HepG2 (cell line): ENCODE measurements around the gene TRIO. TPM values are rescaled to one million over a fixed set of nuclear protein-coding genes. Genes with fewer than 3 reads are reported as not detected.

Experiments used
- ATAC-seq: fragments of 200-7000 bp; cut with Tn5 transposase; 3 replicates; pipeline ENCODE4 v1.9.1; 2020; ENCODE audit warnings: mild to moderate bottlenecking, moderate library complexity
- BruUV-seq: library from RNA; stranded (reverse); fragments of 400-500 nt; replicated peaks from 2 replicates; lab custom pipeline; 2021; lab: Mats Ljungman, UMichigan
- CTCF ChIA-PET: fragments of 300-600 bp; formaldehyde crosslinking; extraction: SDS; loops from one replicate; lab custom pipeline; 2021; ENCODE audit warnings: low total read pairs, inconsistent platforms, low intra/inter-chr PET ratio; lab: Yijun Ruan, JAX
- POLR2A ChIA-PET: fragments of 350-600 bp; sonication (Branson Sonifier 250); formaldehyde crosslinking; loops from one replicate; lab custom pipeline; 2020; ENCODE audit warnings: antibody characterized with exemption, inconsistent platforms; lab: Yijun Ruan, JAX
- DNase-seq: peaks from one replicate; pipeline ENCODE4 v3.0.0-alpha.2; 2015; ENCODE audit warnings: low spot score
- FAIRE-seq: peaks from 3 replicates; lab custom pipeline; 2011; peaks lifted over from hg19 to GRCh38; lab: Jason Lieb, UNC
- H2AFZ ChIP-seq: one replicate; pipeline ENCODE4 v1.6.1; 2011; ENCODE audit warnings: low read length, inconsistent platforms
- H3K27ac ChIP-seq: fragments of 300-600 bp; 3 replicates; pipeline ENCODE4 v1.8.0; 2011; ENCODE audit warnings: mixed run types, mild to moderate bottlenecking, mixed read lengths, low read length, inconsistent platforms; ENCODE audit not compliant: insufficient read depth; ENCODE audit errors: extremely low read length
- H3K27me3 ChIP-seq, 2 experiments: fragments of 200-600 bp in 1 of 2; 2 replicates in 1 of 2; 3 replicates in 1 of 2; pipeline versions ENCODE4 v1.6.0 to v1.8.0; 2011; ENCODE audit warnings: low read length in 2 of 2, mild to moderate bottlenecking in 2 of 2, moderate library complexity in 2 of 2, inconsistent platforms in 1 of 2; ENCODE audit not compliant: insufficient read depth in 2 of 2, control insufficient read depth in 1 of 2
- H3K36me3 ChIP-seq, 2 experiments: fragments of 200-600 bp in 1 of 2; replicated peaks in 1 of 2; 2 replicates in 1 of 2; 3 replicates in 1 of 2; pipeline versions ENCODE4 v1.5.1 to v1.8.0; 2011; ENCODE audit warnings: low read length in 2 of 2, inconsistent platforms in 1 of 2; ENCODE audit not compliant: insufficient read depth in 2 of 2, control insufficient read depth in 1 of 2
- H3K4me1 ChIP-seq: 2 replicates; pipeline ENCODE4 v1.5.1; 2012; ENCODE audit warnings: low read length, inconsistent platforms; ENCODE audit not compliant: insufficient read depth
- H3K4me2 ChIP-seq: 2 replicates; pipeline ENCODE4 v1.6.0; 2011; ENCODE audit warnings: low read depth, low read length, inconsistent platforms
- H3K4me3 ChIP-seq, 3 experiments: fragments of 200-600 bp in 1 of 3; sonication (generic), shearing (Covaris generic) in 1 of 3; replicated peaks in 1 of 3; 2 replicates each; pipeline ENCODE4 v1.5.1; 2011 to 2016; ENCODE audit warnings: low read length in 3 of 3, inconsistent platforms in 2 of 3, low read depth in 2 of 3, mild to moderate bottlenecking in 2 of 3, control low read depth in 1 of 3, mixed read lengths in 1 of 3; ENCODE audit not compliant: insufficient read depth in 1 of 3
- H3K79me2 ChIP-seq: one replicate; pipeline ENCODE4 v1.6.1; 2011; ENCODE audit warnings: low read length, inconsistent platforms; ENCODE audit not compliant: insufficient read depth
- H3K9ac ChIP-seq: 2 replicates; pipeline ENCODE4 v1.6.0; 2011; ENCODE audit warnings: mild to moderate bottlenecking, low read depth, low read length, inconsistent platforms; ENCODE audit not compliant: insufficient read depth
- H3K9me3 ChIP-seq: 2 replicates; pipeline ENCODE4 v1.5.1; 2012; ENCODE audit warnings: mild to moderate bottlenecking, low read length
- H4K20me1 ChIP-seq: 2 replicates; pipeline ENCODE4 v1.6.0; 2011; ENCODE audit warnings: inconsistent platforms, mild to moderate bottlenecking, low read length, moderate library complexity; ENCODE audit not compliant: insufficient read depth
- AGO2 ChIP-seq: fragments of 200-400 bp; formaldehyde crosslinking; optimal IDR thresholded peaks from 2 replicates; pipeline ENCODE3; 2017; ENCODE audit warnings: mild to moderate bottlenecking, low read depth, low read length, moderate library complexity
- ARID2 ChIP-seq: sonication (generic); formaldehyde crosslinking; IDR thresholded peaks from 2 replicates; pipeline ENCODE4 v1.8.1; 2022; ENCODE audit warnings: mild to moderate bottlenecking, missing genetic modification reagents, borderline replicate concordance
- FOSL1 ChIP-seq: sonication (generic); formaldehyde crosslinking; IDR thresholded peaks from 2 replicates; pipeline ENCODE4 v1.9.0; 2021; ENCODE audit warnings: missing genetic modification reagents, borderline replicate concordance
- GZF1 ChIP-seq: sonication (generic); formaldehyde crosslinking; IDR thresholded peaks from 2 replicates; pipeline ENCODE4 v1.5.1; 2020; ENCODE audit warnings: mild to moderate bottlenecking, missing genetic modification reagents
- HMG20B ChIP-seq: conservative IDR thresholded peaks from 2 replicates; pipeline ENCODE4 v1.6.1; 2016; ENCODE audit warnings: missing genetic modification reagents, missing compliant biosample characterization
- MLXIP ChIP-seq: sonication (generic); formaldehyde crosslinking; IDR thresholded peaks from 2 replicates; pipeline ENCODE4 v1.9.0; 2021; ENCODE audit warnings: missing genetic modification reagents, borderline replicate concordance
- NR2C2 ChIP-seq: sonication (generic); formaldehyde crosslinking; IDR thresholded peaks from 2 replicates; pipeline ENCODE4 v1.4.0; 2020; ENCODE audit warnings: missing genetic modification reagents, mild to moderate bottlenecking, moderate library complexity, borderline replicate concordance
- PBX3 ChIP-seq: sonication (generic); formaldehyde crosslinking; IDR thresholded peaks from 2 replicates; pipeline ENCODE4 v1.8.1; 2023; ENCODE audit warnings: missing genetic modification reagents, inconsistent platforms, borderline replicate concordance
- PHF21A ChIP-seq: sonication (generic); formaldehyde crosslinking; IDR thresholded peaks from 2 replicates; pipeline ENCODE4 v1.5.0; 2020; ENCODE audit warnings: mild to moderate bottlenecking, missing genetic modification reagents
- RBM39 ChIP-seq: fragments of 200-400 bp; formaldehyde crosslinking; IDR thresholded peaks from one replicate; pipeline ENCODE4 v1.6.1; 2018; ENCODE audit warnings: antibody characterized with exemption, mild to moderate bottlenecking, low read depth, low read length; ENCODE audit not compliant: poor library complexity, severe bottlenecking
- REL ChIP-seq: sonication (generic); formaldehyde crosslinking; conservative IDR thresholded peaks from 2 replicates; pipeline ENCODE4 v1.8.0; 2022; ENCODE audit warnings: mild to moderate bottlenecking, missing genetic modification reagents, moderate library complexity
- WIZ ChIP-seq: sonication (generic); formaldehyde crosslinking; IDR thresholded peaks from 2 replicates; pipeline ENCODE4 v1.5.1; 2020; ENCODE audit warnings: mild to moderate bottlenecking, missing genetic modification reagents
- ZNF3 ChIP-seq: IDR thresholded peaks from 2 replicates; pipeline ENCODE4 v1.7.0; 2017; ENCODE audit warnings: inconsistent platforms
- ZNF383 ChIP-seq: sonication (generic); formaldehyde crosslinking; IDR thresholded peaks from 2 replicates; pipeline ENCODE4 v1.4.0; 2020; ENCODE audit warnings: missing genetic modification reagents, mild to moderate bottlenecking, borderline replicate concordance
- ZNF616 ChIP-seq: sonication (generic); formaldehyde crosslinking; IDR thresholded peaks from 2 replicates; pipeline ENCODE4 v1.5.0; 2020; ENCODE audit warnings: low read depth, mild to moderate bottlenecking, missing genetic modification reagents
- whole genome bisulfite sequencing: methylation state at CpG from one replicate; pipeline ENCODE4 v1.1.6; 2017; ENCODE audit warnings: low lambda C conversion rate; 5-methylcytosine and 5-hydroxymethylcytosine counted together
- in situ Hi-C: cut with HindIII; loops from 2 replicates; pipeline ENCODE4 v1.10.0; 2017; ENCODE audit warnings: low pct_unique_long_range_greater_than_20kb; ENCODE audit not compliant: extremely low pct_ligation_motif_present
- intact Hi-C: fragments of 100-400 bp; cut with micrococcal nuclease; formaldehyde crosslinking; loops from one replicate; pipeline ENCODE4 v1.10.0; 2022; ENCODE audit not compliant: unreplicated experiment
- polyA plus RNA-seq, 8 experiments: library from polyadenylated mRNA; depleted of rRNA in 3 of 8; stranded (reverse) in 7 of 8; unstranded in 1 of 8; fragments of >200 nt; fragmentation: Illumina TruSeq in 4 of 8; extraction: Trizol in 4 of 8; gene quantifications; 2 replicates each; pipeline versions ENCODE4 v1.2.1 to v1.2.3, GENCODE V29; 2011 to 2016; ENCODE audit warnings: low read depth in 4 of 8, missing spikeins in 1 of 8, mixed read lengths in 1 of 8; ENCODE audit not compliant: insufficient read depth in 1 of 8
- total RNA-seq, 5 experiments: library from RNA; depleted of rRNA; stranded (reverse); fragments of >200 nt; fragmentation: Illumina TruSeq; extraction: Trizol; gene quantifications; 2 replicates each; pipeline ENCODE4 v1.2.3, GENCODE V29; 2016; ENCODE audit warnings: low read depth in 1 of 5

The TRIO gene
- total and polyA plus RNA-seq, 2 of the 13 experiments (the other 11 are each of a cell fraction or from before 2014, with no cell fraction given), result 45.2 to 45.9 TPM

GRCh38 chr5:14413331-14413750 is 270.2 kb downstream of the TRIO start:
- BruUV-seq, result no TSS peak
- POLR2A ChIA-PET, result no interaction called here

More at GRCh38 chr5:14413331-14413750, 270.2 kb downstream of the TRIO start:
- no peaks in the 10 kb centered on the region for H3K27me3 ChIP-seq
- no peaks in the 10 kb centered on the region for H4K20me1 ChIP-seq
- CTCF ChIA-PET, result no interaction called here
- H3K4me2 ChIP-seq, result no peak overlapping the region
- 98% methylated on average over 7 of the region's 7 CpGs for WGBS
- FAIRE-seq, result no peak
- TF ChIP-seq REL (CRISPR knock-in tag) (no peak), GZF1 (CRISPR knock-in tag) (no peak), ZNF383 (CRISPR knock-in tag) (no peak), RBM39 (no peak), NR2C2 (no peak), PBX3 (no peak), PHF21A (CRISPR knock-in tag) (no peak), ZNF616 (CRISPR knock-in tag) (no peak), WIZ (CRISPR knock-in tag) (no peak), AGO2 (no peak), ZNF3 (CRISPR knock-in tag) (no peak), ARID2 (CRISPR knock-in tag) (no peak), HMG20B (CRISPR knock-in tag) (no peak), MLXIP (CRISPR knock-in tag) (no peak), FOSL1 (CRISPR knock-in tag) (no peak)
- intact Hi-C loops, result no loop called here
- no peak overlapping the region for H3K4me3 ChIP-seq
- ATAC-seq, result no peak
- no peak overlapping the region for H3K9ac ChIP-seq
- H3K27ac ChIP-seq, result no peak overlapping the region
- DNase-seq, result no peak
- no peaks in the 10 kb centered on the region for H3K4me1 ChIP-seq
- H3K79me2 ChIP-seq, result no peaks in the 10 kb centered on the region
- in situ Hi-C loops, result no loop called here
- no peaks in the 10 kb centered on the region for H3K9me3 ChIP-seq
- H2AFZ ChIP-seq, result no peak overlapping the region
- peaks cover 20 to 67% of the 10 kb centered on the region in 2 experiments; a peak in 4 of 5 replicates for H3K36me3 ChIP-seq
